Activated CD4-positive, CD25-positive, alpha-beta regulatory T cell (primary cell): Measurements from ENCODE around the gene ALK.

Source experiments
- DNase-seq, 4 experiments: peaks; one replicate each; lab custom pipeline; 2025; lab: John Stamatoyannopoulos, UW

ALK gene

DNA sequence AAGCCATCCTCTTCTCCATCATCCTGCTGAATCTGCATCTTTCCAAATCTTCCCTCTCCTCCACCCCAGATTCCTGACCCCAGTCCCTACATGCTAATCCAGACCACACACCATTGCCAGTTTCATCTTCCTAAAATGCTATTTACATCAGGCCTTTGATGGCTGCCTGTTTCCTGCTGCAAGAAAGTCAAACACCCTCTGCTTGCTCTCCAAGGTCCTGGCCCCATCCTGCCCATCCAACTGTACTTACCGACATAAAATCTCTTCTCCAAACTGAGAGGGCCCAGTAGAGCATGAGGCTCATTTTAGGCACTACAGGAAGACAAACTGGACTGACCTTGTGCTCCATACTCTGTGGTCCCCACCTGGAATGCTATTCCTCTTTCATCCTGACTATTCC lies 19.0 kb downstream of the ALK start:
- DNase-seq = no peak

DNA sequence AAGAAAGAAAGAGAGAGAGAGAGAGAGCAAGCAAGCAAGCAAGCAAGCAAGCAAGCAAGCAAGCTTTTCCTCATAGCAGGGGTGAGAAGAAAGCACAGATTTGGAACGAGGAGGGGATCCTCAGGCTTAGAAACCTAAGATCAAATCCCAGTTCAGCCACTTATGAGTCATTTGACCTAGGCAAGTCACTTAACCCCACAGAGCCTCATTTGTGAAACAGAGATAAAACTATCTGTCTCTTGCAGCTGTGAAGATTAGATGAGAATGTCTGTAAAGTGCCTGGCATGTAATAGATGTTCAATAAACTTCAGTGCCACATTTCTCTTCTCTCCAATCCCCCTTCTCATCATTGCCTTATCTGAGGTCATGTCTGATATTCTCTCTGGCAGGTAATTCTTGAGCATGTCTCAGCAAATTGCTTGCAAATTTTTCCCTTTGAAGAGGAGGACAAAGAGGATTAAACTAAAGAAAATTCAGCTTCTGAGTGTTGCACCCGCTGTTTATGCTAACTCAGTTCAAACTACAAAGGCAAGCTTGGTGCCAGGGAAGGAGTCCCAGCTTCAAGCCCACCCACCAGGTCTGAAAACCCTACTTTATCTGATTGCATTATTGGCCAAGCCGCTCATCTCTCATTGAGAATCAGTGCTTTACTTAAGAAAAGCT lies 20.3 kb downstream of the ALK start:
- no peak for DNase-seq

DNA sequence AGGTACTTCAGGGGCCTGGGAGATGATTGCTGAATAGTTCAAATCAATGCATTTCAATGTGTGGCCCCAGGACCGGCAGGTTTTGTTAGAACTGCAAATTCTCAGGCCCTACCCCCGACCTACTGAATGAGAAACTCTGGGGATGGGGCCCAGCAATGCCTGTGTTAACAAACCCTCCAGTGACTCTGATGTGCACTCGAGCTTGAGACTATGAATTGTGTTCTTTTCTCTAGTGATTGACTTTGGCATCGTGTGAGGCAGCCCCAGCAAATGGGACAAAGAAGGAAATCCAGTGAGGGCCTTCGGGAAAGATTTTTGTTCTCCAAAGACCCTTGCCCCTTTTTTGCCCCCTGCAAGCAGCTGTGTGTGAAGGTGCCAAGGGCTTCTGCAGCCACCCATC lies 22.4 kb downstream of the ALK start:
- DNase-seq = no peak

DNA sequence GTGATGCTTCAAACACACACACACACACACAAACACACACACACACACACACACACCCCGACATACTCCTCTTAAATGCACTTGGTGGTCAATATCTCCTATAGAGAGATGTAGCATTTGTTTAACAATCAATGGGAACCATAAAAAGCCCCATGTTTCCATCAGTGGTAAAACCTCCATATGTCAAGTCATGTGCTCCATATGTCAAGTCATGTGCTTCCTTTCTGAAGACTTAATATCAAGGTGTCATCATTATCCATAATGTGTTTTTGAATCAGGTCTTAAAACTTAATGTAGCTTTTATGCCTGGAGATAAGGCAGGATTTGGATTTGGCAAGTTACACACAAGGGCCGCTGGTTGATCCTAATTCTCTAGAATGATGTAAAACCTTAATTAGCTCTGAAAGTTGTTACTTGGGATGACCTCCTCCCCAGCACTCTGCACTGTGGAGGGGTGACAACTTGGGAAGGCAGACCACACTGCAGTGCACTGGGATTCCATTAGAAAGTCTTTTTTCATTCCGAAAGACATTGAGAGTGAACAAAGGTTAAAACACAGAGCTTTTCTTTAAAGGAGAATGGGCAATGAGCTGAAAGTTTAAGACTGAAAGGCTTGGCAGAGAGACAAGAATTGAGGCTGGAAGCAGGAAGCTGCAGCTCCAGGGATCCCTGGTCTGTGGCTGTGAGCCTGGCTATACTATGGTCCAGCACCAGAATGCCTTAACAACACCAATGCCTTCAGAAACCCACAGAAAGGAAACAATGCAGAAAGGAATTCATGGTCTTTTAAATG lies 26.4 kb downstream of the ALK start:
- DNase-seq = no peak

DNA sequence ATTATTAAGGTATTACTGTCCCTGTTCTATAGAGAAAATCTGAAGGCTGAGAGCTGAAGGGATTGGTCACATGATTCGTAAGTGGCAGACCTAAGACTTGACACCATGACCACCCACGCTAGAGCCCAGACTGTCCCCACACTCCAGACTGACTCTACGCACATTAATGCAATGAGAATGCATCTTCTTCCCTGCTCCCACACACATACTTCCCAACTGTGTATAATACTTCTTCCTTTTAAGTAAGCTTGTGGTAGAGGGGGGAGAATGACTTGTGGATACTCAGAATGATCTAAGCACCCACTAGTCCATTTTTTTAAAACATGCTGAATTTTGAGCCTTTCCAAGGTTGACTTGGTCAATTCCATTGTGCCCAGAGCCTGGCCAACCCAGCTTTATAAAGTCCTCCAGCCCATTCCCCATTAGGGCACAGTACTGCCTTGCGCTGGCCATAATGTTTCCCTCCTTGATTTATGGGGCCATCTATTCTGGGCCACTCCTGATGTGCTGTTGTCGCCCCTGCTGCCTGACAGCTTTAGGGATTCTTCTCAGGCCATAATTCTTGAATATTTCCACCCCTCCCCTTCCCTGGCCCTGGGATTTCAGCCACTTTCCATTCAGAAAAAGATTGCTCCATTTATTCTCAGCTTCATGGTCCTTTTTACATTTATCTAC lies 28.7 kb downstream of the ALK start:
- no peak for DNase-seq

DNA sequence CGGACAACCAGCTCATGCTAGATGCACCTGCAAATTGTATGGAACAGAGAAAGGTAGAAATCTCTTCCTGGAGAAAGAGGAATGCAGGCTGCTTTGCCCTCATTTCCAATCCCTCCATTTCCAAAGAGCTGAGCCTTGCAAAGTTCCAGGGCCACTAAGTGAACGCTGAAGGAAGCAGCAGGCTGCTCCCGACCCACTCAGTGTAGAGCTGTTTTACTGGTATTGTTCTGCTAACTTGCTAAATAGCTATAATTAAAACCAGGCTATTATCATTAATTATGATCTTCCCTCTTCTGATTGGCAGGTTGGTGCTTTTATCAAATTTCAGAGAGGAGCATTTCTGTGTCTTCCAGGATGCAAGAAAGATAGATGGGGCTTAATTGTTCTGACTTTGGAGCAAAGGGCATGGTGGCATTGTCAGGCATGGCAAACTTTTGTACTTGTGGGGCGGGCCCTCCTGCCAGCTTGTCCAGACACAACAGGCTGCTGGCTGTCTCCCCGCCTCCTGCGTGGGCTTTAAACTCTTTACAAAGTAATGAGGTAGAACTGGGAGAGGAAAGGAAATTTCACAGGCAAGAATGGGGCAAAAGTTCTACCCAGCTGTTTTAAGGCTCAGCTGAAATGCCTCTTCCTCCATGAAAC lies 40.2 kb downstream of the ALK start:
- DNase-seq = no peak

DNA sequence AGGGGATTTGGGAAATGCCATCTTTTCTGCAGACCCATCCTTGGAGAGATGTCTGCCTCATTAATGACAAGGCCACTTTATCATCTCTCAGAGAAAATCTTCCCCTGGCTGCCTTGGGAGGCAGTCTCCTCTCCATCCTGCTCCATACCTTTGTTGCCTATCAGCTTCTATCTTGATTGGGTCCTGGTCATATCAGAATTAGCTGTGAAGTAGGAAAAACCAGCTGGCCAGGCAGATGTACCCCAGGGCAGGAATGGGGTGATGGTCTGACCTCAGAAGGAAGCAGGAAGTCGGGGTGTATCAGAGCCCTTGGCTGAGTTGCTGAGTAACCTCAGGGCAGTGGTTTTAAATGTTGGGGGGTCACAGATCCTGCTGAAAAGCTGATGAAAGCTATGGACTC lies 41.3 kb downstream of the ALK start:
- no peak for DNase-seq

DNA sequence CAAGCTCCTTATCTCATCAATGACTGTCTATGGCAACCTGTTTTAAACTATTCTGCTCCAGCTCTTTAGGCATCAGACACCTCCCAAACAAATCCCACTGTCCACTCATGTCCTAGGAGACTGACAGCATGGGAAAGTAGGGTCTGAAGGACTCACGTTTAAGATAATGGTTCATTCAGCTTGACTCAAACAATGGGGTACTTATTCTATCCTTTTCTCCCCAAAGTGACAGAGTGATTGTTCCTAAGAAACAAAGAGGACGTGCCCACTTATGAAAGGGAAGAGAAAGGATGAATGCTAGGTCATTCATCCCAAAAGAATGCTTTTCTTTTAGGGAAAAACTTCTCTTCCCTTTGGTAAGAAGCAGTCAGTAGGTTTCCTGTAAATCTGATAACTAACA lies 41.9 kb downstream of the ALK start:
- DNase-seq = no peak

DNA sequence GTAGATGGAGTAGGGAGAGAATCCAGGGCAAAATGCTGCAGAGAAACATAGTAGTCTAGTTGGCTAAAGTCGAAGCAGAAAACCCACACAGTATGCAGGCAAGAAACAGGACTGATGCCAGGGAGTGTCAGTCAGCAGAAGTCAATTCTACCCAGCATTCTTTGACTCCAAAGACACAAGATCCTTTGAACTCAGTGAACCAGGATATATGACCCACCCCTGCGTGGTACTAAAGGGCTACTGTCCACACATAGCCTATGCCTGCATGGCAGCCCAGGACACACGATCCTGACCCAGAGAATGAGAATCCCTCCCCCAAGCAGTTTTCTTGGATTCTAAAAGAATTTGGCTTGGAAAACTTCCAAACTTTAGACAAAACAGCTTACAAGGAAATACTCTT lies 42.5 kb downstream of the ALK start:
- DNase-seq = no peak

DNA sequence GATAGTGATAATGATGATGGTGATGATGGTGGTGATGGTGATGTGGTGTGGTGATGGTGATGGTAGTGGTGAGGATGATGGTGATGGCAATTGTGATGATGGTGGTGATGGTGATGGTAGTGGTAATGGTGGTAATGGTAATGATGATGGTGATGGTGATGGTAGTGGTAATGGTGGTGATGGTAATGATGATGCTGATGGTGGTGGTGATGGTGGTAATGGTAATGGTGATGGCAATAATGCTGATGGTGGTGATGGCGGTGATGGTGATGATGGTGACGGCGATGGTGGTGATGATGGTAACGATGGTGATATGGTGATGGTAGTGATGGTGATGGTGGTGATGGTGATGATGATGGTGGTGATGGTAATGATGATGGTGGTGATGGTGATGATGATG lies 45.0 kb downstream of the ALK start:
- DNase-seq = no peak

DNA sequence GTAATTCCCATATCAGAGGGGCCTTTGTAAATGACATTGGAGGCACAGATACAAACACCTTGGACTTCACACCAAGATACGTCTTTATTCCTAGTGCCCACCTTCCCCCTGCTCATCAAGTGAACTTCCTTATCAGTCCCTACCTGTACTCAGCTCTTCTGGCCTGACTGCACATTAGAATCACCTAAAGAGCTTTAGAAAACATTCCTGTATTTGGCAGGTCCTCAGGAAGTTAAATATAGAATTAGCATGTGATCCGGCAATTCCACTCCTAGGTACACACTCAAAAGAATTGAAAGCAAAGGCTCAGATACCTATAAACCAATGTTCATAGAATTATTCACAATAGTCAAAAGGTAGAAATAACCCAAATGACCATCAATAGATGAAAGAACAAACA lies 46.6 kb downstream of the ALK start:
- no peak for DNase-seq

DNA sequence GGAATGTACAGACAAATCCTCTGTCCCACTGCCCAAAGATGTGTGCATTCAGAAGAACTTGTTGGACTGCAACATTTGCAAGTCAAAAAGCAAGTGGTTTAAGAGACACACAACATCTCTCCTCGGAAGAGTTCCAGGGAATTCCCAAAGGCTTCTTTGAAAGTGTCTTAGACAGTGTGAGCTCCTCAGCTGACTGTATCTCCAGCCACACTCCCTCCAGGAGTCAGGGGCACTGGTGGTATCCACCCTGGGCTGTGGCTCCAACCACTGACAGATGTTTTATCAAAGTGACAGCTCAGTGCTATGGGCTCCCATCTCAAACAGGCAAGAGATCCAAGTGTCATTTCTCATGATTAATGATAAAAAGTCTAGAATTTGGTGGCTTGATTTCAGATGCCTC lies 48.5 kb downstream of the ALK start:
- no peak for DNase-seq

DNA sequence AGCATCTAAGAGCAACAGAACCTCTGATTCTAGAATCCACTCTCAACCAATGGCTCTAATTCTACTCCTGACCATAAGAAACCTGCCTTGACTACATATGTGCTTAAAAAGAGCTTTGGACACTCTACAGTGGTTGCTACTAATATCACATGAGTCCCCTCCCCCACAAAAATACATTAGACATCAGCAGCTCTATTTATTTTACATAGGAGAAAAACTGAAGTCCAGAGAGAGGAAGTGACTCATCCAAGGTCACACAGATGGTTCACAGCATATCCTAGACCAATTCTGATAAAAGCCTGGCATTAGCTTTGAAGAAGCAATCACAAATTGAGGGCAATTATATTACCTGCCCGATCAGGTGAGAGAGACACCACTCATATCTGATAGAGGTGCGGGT lies 49.8 kb downstream of the ALK start:
- no peak for DNase-seq

DNA sequence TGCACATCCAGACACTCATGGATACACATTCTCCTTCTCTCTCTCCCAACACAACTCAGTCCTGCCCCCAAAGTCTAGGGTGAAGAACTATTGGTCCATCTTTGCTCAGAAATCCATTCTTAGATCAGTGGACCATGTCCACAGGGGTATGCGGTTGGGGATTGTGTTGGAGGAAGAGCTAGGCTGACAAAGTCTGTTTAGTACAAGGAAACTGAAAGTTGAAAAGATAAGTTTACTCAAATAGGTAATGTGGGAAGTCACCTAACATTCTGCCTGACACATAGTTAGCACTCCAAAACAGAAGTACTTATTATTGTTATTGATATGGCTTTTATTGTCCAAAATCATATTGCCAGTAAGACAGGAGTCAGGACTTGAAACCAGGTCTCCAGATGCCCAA lies 55.9 kb downstream of the ALK start:
- DNase-seq = no peak

DNA sequence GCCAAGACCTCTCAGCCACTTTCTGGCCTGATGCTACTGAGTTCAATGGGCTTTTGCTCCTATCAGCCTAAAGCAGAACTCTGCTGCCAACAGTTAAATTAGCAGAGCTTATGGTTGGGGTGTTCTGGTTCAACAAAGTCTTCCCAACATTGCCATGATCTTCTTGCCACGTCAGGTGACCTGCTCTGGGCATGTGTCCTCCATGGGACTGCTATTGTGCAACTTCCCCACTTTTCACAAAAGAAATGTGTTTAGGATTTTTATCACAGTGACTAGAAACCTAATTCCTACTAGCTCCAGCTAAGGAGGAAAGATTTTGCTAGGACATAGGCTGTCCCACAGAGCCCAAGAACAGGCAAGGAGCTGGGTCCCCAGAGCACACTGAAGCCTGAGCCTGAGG lies 56.4 kb downstream of the ALK start:
- no peak for DNase-seq

DNA sequence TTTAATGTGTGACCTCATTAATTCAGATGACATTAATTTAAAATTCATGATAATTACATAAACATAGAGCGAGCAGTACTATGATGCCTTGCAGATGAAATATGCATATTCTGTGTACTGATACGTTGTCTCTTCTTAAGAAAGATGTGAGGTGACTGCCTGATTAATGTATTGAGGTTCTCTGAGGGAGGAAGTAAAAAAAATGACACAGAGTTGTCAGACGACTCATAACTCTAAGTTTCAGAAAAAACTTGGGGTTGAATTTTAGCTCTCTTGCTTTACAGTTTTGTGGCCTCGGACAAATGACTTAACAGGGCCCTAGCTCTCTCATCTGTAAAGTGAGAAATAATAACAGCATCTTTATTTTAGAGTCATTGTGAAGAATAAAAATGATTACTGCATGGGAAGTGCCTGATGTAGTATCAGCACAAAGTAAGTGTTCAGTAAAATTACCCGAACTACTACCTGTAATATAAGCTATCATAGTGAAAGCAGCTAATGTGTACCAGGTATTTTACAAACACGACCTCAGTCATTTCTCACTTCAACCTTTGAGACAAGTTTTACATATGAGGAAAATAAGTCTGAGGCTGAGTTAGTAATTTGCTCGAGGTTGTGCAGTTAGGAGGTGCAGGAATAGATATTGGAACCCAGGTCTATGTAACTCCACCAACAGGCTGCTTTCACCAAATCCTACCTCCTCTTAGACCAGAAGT lies 65.3 kb downstream of the ALK start:
- no peak for DNase-seq

DNA sequence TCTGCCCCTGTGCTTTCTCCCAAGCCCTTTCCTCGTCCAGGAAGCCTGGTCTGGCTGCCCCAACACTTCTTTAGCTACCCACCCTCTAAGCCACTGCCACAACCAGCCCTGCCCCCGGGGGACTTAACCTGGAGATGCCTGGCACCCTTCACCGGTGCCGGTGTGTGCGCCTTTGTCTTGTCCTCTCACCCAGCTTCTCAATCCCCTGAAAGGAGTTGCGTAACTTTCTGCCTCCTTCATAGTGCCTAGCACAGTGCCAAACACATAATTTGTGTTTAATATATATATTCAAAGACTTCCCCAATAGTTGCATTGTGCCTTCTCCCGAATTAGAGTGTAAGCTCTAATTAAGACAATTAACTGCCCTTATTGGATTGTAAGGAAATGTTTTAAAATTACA lies 70.6 kb downstream of the ALK start:
- no peak for DNase-seq

DNA sequence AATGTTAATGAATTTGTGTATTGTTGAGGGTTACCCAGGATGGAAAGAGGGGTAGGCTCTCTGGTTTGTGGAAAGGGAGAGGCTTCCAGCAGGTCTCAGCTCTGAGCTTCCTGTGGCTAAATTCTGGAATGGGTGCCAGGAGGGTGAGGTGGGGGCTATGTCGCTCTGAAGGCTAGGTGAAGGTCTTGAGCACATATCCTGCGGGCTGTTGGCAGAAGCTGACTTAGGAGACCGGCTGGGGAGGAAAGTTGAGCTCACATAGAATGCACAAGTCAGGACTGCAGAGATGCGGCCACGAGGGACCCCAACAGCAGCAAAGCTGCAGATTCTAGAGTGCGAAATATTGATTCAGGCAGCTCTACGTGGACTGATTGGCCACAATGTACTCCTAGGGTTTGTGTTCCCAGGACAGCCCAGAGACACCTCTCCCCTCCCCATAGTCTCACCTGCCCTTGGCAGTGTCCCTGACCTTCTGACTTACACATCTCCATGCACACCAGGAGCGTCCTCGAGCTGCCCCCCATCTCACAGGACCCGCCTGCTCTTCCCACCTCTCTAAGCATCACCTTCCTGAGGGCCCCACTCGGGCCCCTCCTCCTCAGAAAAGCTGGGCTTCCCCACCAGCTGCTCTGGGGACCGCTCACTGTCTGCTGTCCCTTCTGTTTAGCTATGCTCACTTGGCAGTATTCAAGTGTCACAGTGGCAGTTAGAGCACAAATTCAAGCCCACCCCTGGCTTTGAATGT lies 72.6 kb downstream of the ALK start:
- DNase-seq = no peak

DNA sequence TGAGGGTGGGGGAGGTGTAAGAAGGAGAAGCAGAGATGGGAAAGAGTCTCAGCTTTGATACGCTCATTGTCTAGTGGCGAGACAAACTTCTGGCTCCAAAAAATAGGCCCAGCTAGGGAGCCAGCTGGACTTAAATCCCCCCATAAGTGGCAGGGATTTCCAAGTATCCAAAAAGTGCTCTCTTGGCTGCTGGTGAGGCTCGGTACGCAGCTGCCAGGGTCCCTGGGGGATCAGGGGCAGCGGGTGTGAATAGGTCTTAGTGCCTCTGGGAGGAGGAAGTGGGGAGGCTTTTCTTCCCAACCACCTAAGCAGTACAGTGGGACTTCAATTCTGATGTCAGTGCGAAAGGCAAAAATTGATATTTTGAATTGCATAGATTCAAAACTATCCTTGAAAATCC lies 73.5 kb downstream of the ALK start:
- no peak for DNase-seq

DNA sequence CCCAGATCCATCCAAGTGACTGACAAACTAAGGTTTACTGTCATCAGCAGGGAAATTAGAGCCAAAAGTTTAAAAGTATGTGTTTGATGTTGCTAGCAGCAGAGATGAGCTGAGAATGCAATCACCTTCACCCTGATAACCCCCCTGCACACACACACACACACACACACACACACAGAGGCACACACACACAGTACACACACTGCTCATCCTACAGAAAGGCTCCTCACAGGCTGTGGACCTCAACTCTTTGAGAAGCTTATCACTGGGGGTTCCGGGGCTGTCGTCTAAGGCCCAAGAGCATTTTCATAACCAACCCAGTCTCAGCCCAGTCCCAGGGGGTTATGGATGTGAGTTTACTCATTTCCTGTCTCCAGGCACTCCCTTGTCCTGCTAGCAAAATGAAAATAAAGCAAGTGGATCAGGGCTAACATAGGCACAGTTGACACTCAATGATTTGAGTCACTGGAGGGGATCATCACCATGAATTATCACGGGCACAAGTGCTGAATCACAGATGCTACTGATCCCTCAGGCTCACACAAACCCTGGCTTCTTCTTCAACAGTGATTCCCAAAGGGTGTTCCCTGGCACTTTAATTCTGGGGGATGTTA lies 76.6 kb downstream of the ALK start:
- no peak for DNase-seq

DNA sequence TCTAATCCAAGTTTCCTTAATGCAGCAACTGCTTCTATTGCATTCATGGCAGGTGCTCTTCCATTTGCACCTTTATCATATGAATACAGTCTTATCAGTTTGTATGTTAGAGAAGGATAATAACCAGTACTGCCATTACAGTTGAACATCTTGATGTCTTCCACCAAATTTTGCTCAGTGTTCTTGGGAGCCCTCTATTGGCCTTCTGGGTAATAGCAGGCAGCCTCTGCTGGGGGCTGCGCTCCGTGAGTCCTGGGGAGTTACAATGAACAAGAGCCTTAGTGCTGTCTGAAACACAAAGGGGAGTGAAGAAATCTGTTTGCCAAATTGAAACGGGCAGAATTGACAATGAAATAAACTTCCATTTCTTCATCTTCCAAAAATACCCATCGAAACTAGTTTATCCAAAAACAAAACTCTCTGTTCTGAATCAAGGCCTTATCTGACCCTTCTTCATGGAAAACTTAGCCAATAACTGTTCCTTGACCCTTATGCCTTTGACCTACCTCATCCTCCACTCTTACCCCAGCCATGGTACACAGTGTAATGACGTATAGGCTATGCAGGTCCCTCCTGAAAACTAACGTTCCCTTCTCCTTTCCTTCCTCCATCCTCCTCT lies 79.9 kb downstream of the ALK start:
- DNase-seq = no peak
